GM21528 (cell line): Measurements from ENCODE around the gene STAMBP.
"Not testable (repeated sequence)": the region's sequence is repeated elsewhere in the genome, so short reads cannot be mapped to it uniquely, and the experiment has no call there.

ENCODE experiments used
- ATAC-seq: cut with Tn5 transposase; IDR thresholded peaks from one replicate; pipeline ENCODE4 v1.9.1; 2021; ENCODE audit warnings: mild to moderate bottlenecking, moderate library complexity; ENCODE audit not compliant: unreplicated experiment, low FRiP score

The STAMBP gene

GRCh38 chr2:73885406-73885805 lies 56.6 kb downstream of the STAMBP start:
- no peak for ATAC-seq

- no peak for ATAC-seq
Observed at GRCh38 chr2:73886357-73886756, 57.6 kb downstream of the STAMBP start.

- not testable (repeated sequence) for ATAC-seq
Observed at GRCh38 chr2:73887596-73888353, 59.0 kb downstream of the STAMBP start.

- ATAC-seq = no peak
Observed at GRCh38 chr2:73888388-73888787, 59.6 kb downstream of the STAMBP start.

GRCh38 chr2:73889206-73889605 lies 60.4 kb downstream of the STAMBP start:
- ATAC-seq = no peak

- no peak for ATAC-seq
Observed at GRCh38 chr2:73890301-73891092, 61.7 kb downstream of the STAMBP start.

- no peak for ATAC-seq
Observed at GRCh38 chr2:73891276-73891901, 62.6 kb downstream of the STAMBP start.

GRCh38 chr2:73892631-73893329 lies 64.0 kb downstream of the STAMBP start, which contains the start of gene ACTG2:
ACTG2 (plus strand) TSS chr2:73893008; CDS start chr2:73901312, 8,304 bp downstream.
- ATAC-seq = no peak

GRCh38 chr2:73893764-73894474 lies 65.2 kb downstream of the STAMBP start:
- no peak for ATAC-seq

- ATAC-seq = no peak
Observed at GRCh38 chr2:73894475-73894850, 65.7 kb downstream of the STAMBP start.

- no peak for ATAC-seq
Observed at GRCh38 chr2:73894877-73895276, 66.1 kb downstream of the STAMBP start.

GRCh38 chr2:73895473-73895872 lies 66.7 kb downstream of the STAMBP start:
- ATAC-seq = no peak

- no peak for ATAC-seq
Observed at GRCh38 chr2:73896362-73897239, 67.8 kb downstream of the STAMBP start.

- no peak for ATAC-seq
Observed at GRCh38 chr2:73897240-73897583, 68.5 kb downstream of the STAMBP start.

GRCh38 chr2:73897934-73898333 lies 69.2 kb downstream of the STAMBP start:
- ATAC-seq = no peak

- ATAC-seq = no peak
Observed at GRCh38 chr2:73899801-73900336, 71.1 kb downstream of the STAMBP start.

- ATAC-seq = no peak
Observed at GRCh38 chr2:73901143-73901542, 72.4 kb downstream of the STAMBP start.

GRCh38 chr2:73902284-73902683 lies 73.5 kb downstream of the STAMBP start:
- no peak for ATAC-seq

- ATAC-seq = no peak
Observed at GRCh38 chr2:73903313-73903712, 74.6 kb downstream of the STAMBP start.
